OCI-LY1 (cell line): Measurements from ENCODE around the gene ADAMTS12.

ENCODE experiments used
- H2AFZ ChIP-seq: fragments of 200-600 bp; sonication (generic), shearing (Covaris generic); 2 replicates; pipeline ENCODE4 v1.6.0; 2014; ENCODE audit warnings: antibody characterized with exemption, mild to moderate bottlenecking, low read length
- H3F3A ChIP-seq: fragments of 200-600 bp; sonication (generic), shearing (Covaris generic); 2 replicates; pipeline ENCODE4 v1.6.0; 2014; ENCODE audit warnings: mild to moderate bottlenecking, antibody characterized with exemption, low read length, moderate library complexity; ENCODE audit not compliant: insufficient read depth
- H3K27ac ChIP-seq: fragments of 200-600 bp; sonication (generic); 2 replicates; pipeline ENCODE4 v1.5.1; 2014; ENCODE audit warnings: low read length, mixed run types, mild to moderate bottlenecking, low read depth; ENCODE audit not compliant: poor library complexity, severe bottlenecking
- H3K27me3 ChIP-seq: fragments of 200-600 bp; sonication (generic); 2 replicates; pipeline ENCODE4 v1.6.0; 2014; ENCODE audit warnings: antibody characterized with exemption, mild to moderate bottlenecking, low read length, moderate library complexity; ENCODE audit not compliant: insufficient read depth
- H3K36me3 ChIP-seq: fragments of 200-600 bp; sonication (generic); 2 replicates; pipeline ENCODE4 v1.6.1; 2014; ENCODE audit warnings: mild to moderate bottlenecking, antibody characterized with exemption, low read length, moderate library complexity, mixed read lengths; ENCODE audit not compliant: insufficient read depth
- H3K4me1 ChIP-seq: fragments of 200-600 bp; sonication (generic); 2 replicates; pipeline ENCODE4 v1.5.1; 2014; ENCODE audit warnings: mild to moderate bottlenecking, low read length, moderate library complexity; ENCODE audit not compliant: insufficient read depth, severe bottlenecking
- H3K4me2 ChIP-seq: fragments of 200-600 bp; sonication (generic), shearing (Covaris generic); 2 replicates; pipeline ENCODE4 v1.6.1; 2014; ENCODE audit warnings: low read length
- H3K4me3 ChIP-seq: fragments of 200-600 bp; sonication (generic); 2 replicates; pipeline ENCODE4 v1.5.1; 2014; ENCODE audit warnings: low read length, low read depth, mild to moderate bottlenecking, mixed read lengths; ENCODE audit not compliant: poor library complexity, severe bottlenecking
- H3K79me2 ChIP-seq: fragments of 200-600 bp; shearing (Covaris generic); 2 replicates; pipeline ENCODE4 v1.6.1; 2016; ENCODE audit warnings: mixed run types, low read length, mixed read lengths; ENCODE audit not compliant: insufficient read depth
- H3K9ac ChIP-seq: fragments of 200-600 bp; sonication (generic), shearing (Covaris generic); 2 replicates; pipeline ENCODE4 v1.6.1; 2014; ENCODE audit warnings: mild to moderate bottlenecking, low read length, mixed read lengths
- H3K9me2 ChIP-seq: fragments of 200-600 bp; sonication (generic), shearing (Covaris generic); 2 replicates; pipeline ENCODE4 v1.6.1; 2014; ENCODE audit warnings: low read depth, mild to moderate bottlenecking, low read length, mixed read lengths
- H3K9me3 ChIP-seq: fragments of 200-600 bp; shearing (Covaris generic); 2 replicates; pipeline ENCODE4 v1.6.1; 2014; ENCODE audit warnings: low read length, mixed read lengths
- H4K20me1 ChIP-seq: fragments of 200-600 bp; sonication (generic), shearing (Covaris generic); 2 replicates; pipeline ENCODE4 v1.6.0; 2016; ENCODE audit warnings: mild to moderate bottlenecking, low read length; ENCODE audit not compliant: insufficient read depth
- CTCF ChIP-seq: fragments of 200-600 bp; sonication (generic), shearing (Covaris generic); IDR thresholded peaks from 2 replicates; pipeline ENCODE4 v1.5.1; 2017; ENCODE audit warnings: mild to moderate bottlenecking, antibody characterized with exemption, low read length, moderate library complexity, mixed read lengths
- EZH2 ChIP-seq: fragments of 200-600 bp; sonication (generic), shearing (Covaris generic); IDR thresholded peaks from 2 replicates; pipeline ENCODE4 v1.8.0; 2017; ENCODE audit warnings: borderline replicate concordance, mixed run types, mild to moderate bottlenecking, antibody characterized with exemption, low read length, moderate library complexity, mixed read lengths

Gene ADAMTS12

GRCh38 chr5:33812746-33813145, 79.0 kb downstream of the ADAMTS12 start:
- no peaks in the 10 kb centered on the region for H3K4me1 ChIP-seq
- no peaks in the 10 kb centered on the region for H4K20me1 ChIP-seq
- no peaks in the 10 kb centered on the region for H3F3A ChIP-seq
- H3K9me3 ChIP-seq, result no peaks in the 10 kb centered on the region
- H3K9ac ChIP-seq, result no peak overlapping the region
- no peak overlapping the region for H3K27ac ChIP-seq
- no peaks in the 10 kb centered on the region for H3K79me2 ChIP-seq
- no peak overlapping the region for H3K4me2 ChIP-seq
- no peaks in the 10 kb centered on the region for H3K9me2 ChIP-seq
- TF ChIP-seq EZH2 (no peak), CTCF (no peak)
- no peaks in the 10 kb centered on the region for H3K36me3 ChIP-seq
- no peaks in the 10 kb centered on the region for H3K27me3 ChIP-seq
- H3K4me3 ChIP-seq, result no peak overlapping the region
- H2AFZ ChIP-seq, result no peak overlapping the region

GRCh38 chr5:33810491-33811120, 81.2 kb downstream of the ADAMTS12 start:
- no peak overlapping the region for H3K4me3 ChIP-seq
- no peak overlapping the region for H3K27ac ChIP-seq
- H3K4me2 ChIP-seq, result no peak overlapping the region
- H2AFZ ChIP-seq, result no peak overlapping the region
- H3K9ac ChIP-seq, result no peak overlapping the region
- TF ChIP-seq CTCF, result no peak
- no peak for TF ChIP-seq EZH2
- H3K4me1 ChIP-seq, result no peaks in the 10 kb centered on the region
- no peaks in the 10 kb centered on the region for H4K20me1 ChIP-seq
- H3K79me2 ChIP-seq, result no peaks in the 10 kb centered on the region
- H3K9me3 ChIP-seq, result no peaks in the 10 kb centered on the region
- no peaks in the 10 kb centered on the region for H3K9me2 ChIP-seq
- H3K36me3 ChIP-seq, result no peaks in the 10 kb centered on the region
- H3K27me3 ChIP-seq, result no peaks in the 10 kb centered on the region
- H3F3A ChIP-seq, result no peaks in the 10 kb centered on the region

- no peaks in the 10 kb centered on the region for H3K79me2 ChIP-seq
- no peak overlapping the region for H3K9ac ChIP-seq
- H3K27ac ChIP-seq, result no peak overlapping the region
- no peaks in the 10 kb centered on the region for H3K36me3 ChIP-seq
- no peaks in the 10 kb centered on the region for H4K20me1 ChIP-seq
- no peaks in the 10 kb centered on the region for H3K4me1 ChIP-seq
- TF ChIP-seq CTCF (no peak), EZH2 (no peak)
- no peaks in the 10 kb centered on the region for H3K9me2 ChIP-seq
- no peaks in the 10 kb centered on the region for H3K9me3 ChIP-seq
- H3F3A ChIP-seq, result no peaks in the 10 kb centered on the region
- H2AFZ ChIP-seq, result no peak overlapping the region
- H3K4me3 ChIP-seq, result no peak overlapping the region
- H3K27me3 ChIP-seq, result no peaks in the 10 kb centered on the region
- H3K4me2 ChIP-seq, result no peak overlapping the region
Observed at GRCh38 chr5:33809936-33810335, 81.9 kb downstream of the ADAMTS12 start.
